ENCODE results near the gene COQ7. TPM values are rescaled to one million over a fixed set of nuclear protein-coding genes. Genes with fewer than 3 reads are reported as not detected.

COQ7 gene
- polyA plus RNA-seq, 1 of the 3 experiments (the other 2 are of a cell fraction) = 24.0 TPM

DNA sequence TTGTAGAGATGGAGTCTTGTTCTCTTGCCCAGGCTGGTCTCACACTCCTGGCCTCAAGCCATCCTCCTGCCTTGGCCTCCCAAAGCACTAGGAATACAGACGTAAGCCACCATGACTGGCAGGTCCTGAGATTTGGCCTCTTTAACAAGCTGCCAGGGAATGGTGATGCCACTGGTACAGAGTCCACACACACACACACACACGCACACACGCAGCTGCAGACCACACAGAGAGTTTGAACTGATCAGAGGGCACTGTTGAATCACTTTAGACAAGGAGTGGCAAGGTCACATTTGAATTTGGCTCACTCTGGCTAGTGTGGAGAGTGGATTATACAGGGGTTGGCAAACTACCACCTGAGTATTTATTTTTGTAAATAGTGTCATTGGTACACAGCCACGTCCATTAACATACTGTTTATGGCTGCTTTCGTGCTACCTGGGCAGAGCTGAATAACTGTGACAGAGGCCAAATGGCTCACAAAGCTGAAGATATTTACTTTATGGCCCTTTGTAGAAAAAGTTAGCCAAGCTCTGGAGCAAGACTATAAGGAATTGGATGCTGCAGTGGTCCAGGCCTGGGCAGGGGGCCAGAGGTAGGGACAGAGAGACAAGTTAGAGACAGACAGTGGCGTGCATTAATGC is 56.2 kb downstream of the COQ7 start:
- no peaks in the 10 kb centered on the region for H4K20me1 ChIP-seq (ENCODE audit: insufficient read depth)

More for the DNA sequence above, 56.2 kb downstream of the COQ7 start:
- no peak overlapping the region for H3K27ac ChIP-seq (ENCODE audit: low read depth in 2 of 2, low read length in 1 of 2)
- H3K9ac ChIP-seq = no peak overlapping the region
- peaks cover 19% of the 10 kb centered on the region for H3F3A ChIP-seq (replicated peaks; ENCODE audit: insufficient read depth)
- H3K4me2 ChIP-seq = no peak overlapping the region
- TF ChIP-seq POLR2AphosphoS5 (IDR thresholded peaks at IDR 0.05; ENCODE audit: low read depth, low read length) (no peak), RCOR1 (IDR thresholded peaks at IDR 0.05; ENCODE audit: low read length) (no peak), NFIC (IDR thresholded peaks at IDR 0.05; ENCODE audit: borderline replicate concordance) (no peak), NRF1 (IDR thresholded peaks at IDR 0.05; ENCODE audit: low read depth, low read length) (no peak), USF2 (IDR thresholded peaks at IDR 0.05; ENCODE audit: borderline replicate concordance, low read depth, low read length) (no peak), USF1 (IDR thresholded peaks at IDR 0.05; ENCODE audit: borderline replicate concordance, low read depth) (no peak), GATA2 (CRISPR knock-in tag; IDR thresholded peaks at IDR 0.05) (no peak), FOSL2 (IDR thresholded peaks at IDR 0.05; ENCODE audit: borderline replicate concordance, low read depth) (no peak), JUND (IDR thresholded peaks at IDR 0.05) (no peak), RXRA (IDR thresholded peaks at IDR 0.05; ENCODE audit: borderline replicate concordance, low read depth) (no peak), MEF2A (IDR thresholded peaks at IDR 0.05; ENCODE audit: borderline replicate concordance, low read depth) (no peak), FOXJ3 (CRISPR knock-in tag; IDR thresholded peaks at IDR 0.05) (no peak), TAF1 (IDR thresholded peaks at IDR 0.05; ENCODE audit: borderline replicate concordance, low read depth, low read length) (no peak), YY1 (IDR thresholded peaks at IDR 0.05; ENCODE audit: low read depth) (no peak), TCF12 (IDR thresholded peaks at IDR 0.05) (no peak), TEAD4 (IDR thresholded peaks at IDR 0.05; ENCODE audit: borderline replicate concordance, insufficient read depth) (no peak)
- TF ChIP-seq, protein P1, sequence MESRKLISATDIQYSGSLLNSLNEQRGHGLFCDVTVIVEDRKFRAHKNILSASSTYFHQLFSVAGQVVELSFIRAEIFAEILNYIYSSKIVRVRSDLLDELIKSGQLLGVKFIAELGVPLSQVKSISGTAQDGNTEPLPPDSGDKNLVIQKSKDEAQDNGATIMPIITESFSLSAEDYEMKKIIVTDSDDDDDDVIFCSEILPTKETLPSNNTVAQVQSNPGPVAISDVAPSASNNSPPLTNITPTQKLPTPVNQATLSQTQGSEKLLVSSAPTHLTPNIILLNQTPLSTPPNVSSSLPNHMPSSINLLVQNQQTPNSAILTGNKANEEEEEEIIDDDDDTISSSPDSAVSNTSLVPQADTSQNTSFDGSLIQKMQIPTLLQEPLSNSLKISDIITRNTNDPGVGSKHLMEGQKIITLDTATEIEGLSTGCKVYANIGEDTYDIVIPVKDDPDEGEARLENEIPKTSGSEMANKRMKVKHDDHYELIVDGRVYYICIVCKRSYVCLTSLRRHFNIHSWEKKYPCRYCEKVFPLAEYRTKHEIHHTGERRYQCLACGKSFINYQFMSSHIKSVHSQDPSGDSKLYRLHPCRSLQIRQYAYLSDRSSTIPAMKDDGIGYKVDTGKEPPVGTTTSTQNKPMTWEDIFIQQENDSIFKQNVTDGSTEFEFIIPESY (IDR thresholded peaks at IDR 0.05; ENCODE audit: borderline replicate concordance, low read depth) = no peak
- TF ChIP-seq, protein P2, sequence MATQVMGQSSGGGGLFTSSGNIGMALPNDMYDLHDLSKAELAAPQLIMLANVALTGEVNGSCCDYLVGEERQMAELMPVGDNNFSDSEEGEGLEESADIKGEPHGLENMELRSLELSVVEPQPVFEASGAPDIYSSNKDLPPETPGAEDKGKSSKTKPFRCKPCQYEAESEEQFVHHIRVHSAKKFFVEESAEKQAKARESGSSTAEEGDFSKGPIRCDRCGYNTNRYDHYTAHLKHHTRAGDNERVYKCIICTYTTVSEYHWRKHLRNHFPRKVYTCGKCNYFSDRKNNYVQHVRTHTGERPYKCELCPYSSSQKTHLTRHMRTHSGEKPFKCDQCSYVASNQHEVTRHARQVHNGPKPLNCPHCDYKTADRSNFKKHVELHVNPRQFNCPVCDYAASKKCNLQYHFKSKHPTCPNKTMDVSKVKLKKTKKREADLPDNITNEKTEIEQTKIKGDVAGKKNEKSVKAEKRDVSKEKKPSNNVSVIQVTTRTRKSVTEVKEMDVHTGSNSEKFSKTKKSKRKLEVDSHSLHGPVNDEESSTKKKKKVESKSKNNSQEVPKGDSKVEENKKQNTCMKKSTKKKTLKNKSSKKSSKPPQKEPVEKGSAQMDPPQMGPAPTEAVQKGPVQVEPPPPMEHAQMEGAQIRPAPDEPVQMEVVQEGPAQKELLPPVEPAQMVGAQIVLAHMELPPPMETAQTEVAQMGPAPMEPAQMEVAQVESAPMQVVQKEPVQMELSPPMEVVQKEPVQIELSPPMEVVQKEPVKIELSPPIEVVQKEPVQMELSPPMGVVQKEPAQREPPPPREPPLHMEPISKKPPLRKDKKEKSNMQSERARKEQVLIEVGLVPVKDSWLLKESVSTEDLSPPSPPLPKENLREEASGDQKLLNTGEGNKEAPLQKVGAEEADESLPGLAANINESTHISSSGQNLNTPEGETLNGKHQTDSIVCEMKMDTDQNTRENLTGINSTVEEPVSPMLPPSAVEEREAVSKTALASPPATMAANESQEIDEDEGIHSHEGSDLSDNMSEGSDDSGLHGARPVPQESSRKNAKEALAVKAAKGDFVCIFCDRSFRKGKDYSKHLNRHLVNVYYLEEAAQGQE (IDR thresholded peaks at IDR 0.05; ENCODE audit: low read depth, low read length) = no peak
- TF ChIP-seq, protein P3, sequence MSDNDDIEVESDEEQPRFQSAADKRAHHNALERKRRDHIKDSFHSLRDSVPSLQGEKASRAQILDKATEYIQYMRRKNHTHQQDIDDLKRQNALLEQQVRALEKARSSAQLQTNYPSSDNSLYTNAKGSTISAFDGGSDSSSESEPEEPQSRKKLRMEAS (IDR thresholded peaks at IDR 0.05; ENCODE audit: low read depth) = no peak
- no peaks in the 10 kb centered on the region for H3K27me3 ChIP-seq (ENCODE audit: insufficient read depth)
- H3K4me1 ChIP-seq (ENCODE audit: control insufficient read depth in 1 of 2, insufficient read depth in 2 of 2, low read depth in 1 of 2, low read length in 1 of 2) = peaks cover 0 to 13% of the 10 kb centered on the region in 2 experiments; a peak in 1 of 4 replicates
- H3K36me3 ChIP-seq (replicated peaks in 1 of 2; ENCODE audit: control insufficient read depth in 1 of 2, insufficient read depth in 2 of 2, low read length in 1 of 2) = peaks cover 2 to 10% of the 10 kb centered on the region in 2 experiments
- H3K9me3 ChIP-seq = 0 out of 2 replicates have a peak, but pooled peaks cover 3% of the 10 kb centered on the region
- CTCF ChIA-PET = interaction anchor here (1.2 kb wide), 1 partner anchor 37 kb away, joined by 3 read pairs; no protein-coding TSS in a partner anchor
- 82% methylated on average over 6 of the region's 6 CpGs for WGBS (ENCODE audit: low lambda C conversion rate)
- no peak for DNase-seq
- POLR2A ChIA-PET = interaction anchor here (0.8 to 1.0 kb wide), 2 partner anchors 10 to 12 kb away, joined by 3 read pairs; partner anchors contain the start of gene ITPRIPL2
- H2AFZ ChIP-seq (ENCODE audit: low read depth) = no peak overlapping the region
- H3K9me2 ChIP-seq = no peaks in the 10 kb centered on the region
- H3K79me2 ChIP-seq (ENCODE audit: insufficient read depth) = peaks cover 28% of the 10 kb centered on the region
- no peak overlapping the region for H3K4me3 ChIP-seq (ENCODE audit: low read depth in 2 of 2, low read length in 1 of 2)

Data from SK-N-SH (cell line).